Measurements from ENCODE around the gene CPA2. TPM values are rescaled to one million over a fixed set of nuclear protein-coding genes. Genes with fewer than 3 reads are reported as not detected.

The CPA2 gene
- total RNA-seq, 1 experiment from 2014 or later: not detected

DNA sequence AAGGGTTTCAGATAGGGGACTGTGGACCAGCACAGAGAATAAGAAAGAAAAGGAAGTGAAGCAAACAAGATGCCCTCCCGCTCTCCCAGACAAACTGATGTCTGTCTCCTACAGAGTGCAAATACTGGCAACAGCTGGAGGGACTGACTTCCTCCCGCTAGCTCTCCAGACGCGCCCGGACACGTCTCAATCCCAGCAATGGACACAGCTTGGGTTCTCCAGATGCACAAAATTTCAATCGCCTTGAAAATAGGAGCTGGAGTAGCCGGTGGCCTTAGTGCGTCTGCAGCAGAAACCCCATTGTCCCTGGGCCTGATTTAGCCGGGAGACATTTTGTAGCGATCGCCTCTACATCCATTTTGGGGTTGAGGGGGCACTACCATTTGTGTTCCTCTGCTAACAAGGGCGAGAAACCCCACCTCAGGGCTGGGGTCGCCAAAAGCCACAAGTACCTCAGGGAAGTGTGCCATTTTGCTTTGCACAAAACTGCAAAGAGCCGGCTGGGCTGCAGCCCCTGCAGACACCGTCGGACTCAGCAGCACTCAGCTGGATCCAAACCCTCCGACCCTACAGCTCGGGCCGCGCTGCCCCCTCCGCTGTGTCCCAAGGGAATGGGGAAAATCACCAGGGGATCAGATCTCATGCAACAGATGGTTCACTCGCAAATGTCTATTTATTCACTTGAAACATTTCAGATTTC lies 5.9 kb downstream of the CPA2 start:
- DNase-seq (ENCODE audit: unreplicated experiment): peak; percentile 54
- TF ChIP-seq, protein P1, sequence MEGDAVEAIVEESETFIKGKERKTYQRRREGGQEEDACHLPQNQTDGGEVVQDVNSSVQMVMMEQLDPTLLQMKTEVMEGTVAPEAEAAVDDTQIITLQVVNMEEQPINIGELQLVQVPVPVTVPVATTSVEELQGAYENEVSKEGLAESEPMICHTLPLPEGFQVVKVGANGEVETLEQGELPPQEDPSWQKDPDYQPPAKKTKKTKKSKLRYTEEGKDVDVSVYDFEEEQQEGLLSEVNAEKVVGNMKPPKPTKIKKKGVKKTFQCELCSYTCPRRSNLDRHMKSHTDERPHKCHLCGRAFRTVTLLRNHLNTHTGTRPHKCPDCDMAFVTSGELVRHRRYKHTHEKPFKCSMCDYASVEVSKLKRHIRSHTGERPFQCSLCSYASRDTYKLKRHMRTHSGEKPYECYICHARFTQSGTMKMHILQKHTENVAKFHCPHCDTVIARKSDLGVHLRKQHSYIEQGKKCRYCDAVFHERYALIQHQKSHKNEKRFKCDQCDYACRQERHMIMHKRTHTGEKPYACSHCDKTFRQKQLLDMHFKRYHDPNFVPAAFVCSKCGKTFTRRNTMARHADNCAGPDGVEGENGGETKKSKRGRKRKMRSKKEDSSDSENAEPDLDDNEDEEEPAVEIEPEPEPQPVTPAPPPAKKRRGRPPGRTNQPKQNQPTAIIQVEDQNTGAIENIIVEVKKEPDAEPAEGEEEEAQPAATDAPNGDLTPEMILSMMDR (IDR thresholded peaks at IDR 0.05; ENCODE audit: unreplicated experiment): no peak
- BruUV-seq (replicated peaks): no TSS peak
- Mint-ChIP-seq H3K4me1 (ENCODE audit: insufficient read depth, unreplicated experiment) (peaks cover 24% of the 10 kb centered on the region), H3K27me3 (ENCODE audit: insufficient read depth, unreplicated experiment) (no peaks in the 10 kb centered on the region), H3K36me3 (ENCODE audit: insufficient read depth, unreplicated experiment) (peaks cover 2% of the 10 kb centered on the region), H3K27ac (ENCODE audit: low read depth, unreplicated experiment) (no peak overlapping the region), H3K9me3 (ENCODE audit: unreplicated experiment) (no peaks in the 10 kb centered on the region), H3K4me3 (ENCODE audit: unreplicated experiment) (no peak overlapping the region)
- intact Hi-C loops (cut with micrococcal nuclease): no loop called here
- CTCF ChIA-PET: interaction anchor here (1.0 kb wide), 1 partner anchor 29 kb away, joined by 3 read pairs; no protein-coding TSS in a partner anchor
- POLR2A ChIA-PET: interaction anchor here (0.5 to 3.6 kb wide), 5 partner anchors 16 to 631 kb away, joined by 3 to 17 read pairs (median 3); partner anchors contain the start of genes CPA4 and TMEM209

DNA sequence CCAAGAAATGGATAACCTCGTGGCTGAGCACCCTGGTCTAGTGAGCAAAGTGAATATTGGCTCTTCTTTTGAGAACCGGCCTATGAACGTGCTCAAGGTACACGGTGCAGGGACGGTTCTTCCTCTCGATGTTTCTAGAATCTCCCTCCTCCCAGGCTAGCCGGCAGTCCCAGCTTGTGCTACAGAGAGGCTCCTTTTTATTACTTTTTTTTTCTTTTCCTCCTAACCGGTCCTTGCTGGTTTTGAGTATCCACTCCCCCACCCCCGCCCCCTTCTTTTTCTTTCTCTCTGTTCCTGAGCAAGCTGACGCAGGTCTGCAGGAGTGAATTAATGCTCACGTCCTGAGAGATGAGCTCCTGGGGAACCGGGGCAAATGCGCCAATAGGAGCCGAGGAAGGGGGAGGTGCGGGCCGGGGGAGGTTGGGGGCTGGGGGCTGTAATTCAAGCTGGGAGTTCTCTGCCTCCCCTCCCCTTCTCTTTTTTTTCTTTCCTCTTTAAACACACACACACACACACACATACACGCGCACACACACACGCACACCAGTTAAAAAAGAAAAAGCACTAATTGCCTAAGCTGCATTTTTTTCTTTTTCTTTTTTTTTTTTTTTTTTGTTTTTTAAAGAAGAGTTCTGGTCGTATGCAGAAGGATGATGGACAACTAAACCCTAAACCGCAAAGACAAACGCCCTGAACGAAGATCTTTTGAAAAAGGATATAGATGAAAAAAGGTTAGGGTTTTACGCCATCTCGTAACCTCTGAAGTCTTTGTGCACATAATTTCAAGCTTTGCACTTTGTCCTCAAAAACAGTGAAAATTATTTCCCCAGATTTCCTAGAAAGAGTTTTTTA lies 6.6 kb downstream of the CPA2 start:
- no peaks in the 10 kb centered on the region for H3K9me3 Mint-ChIP-seq (ENCODE audit: unreplicated experiment)
- BruUV-seq (replicated peaks): no TSS peak
- CTCF ChIA-PET: interaction anchor here (0.6 to 1.0 kb wide), 2 partner anchors 29 to 85 kb away, joined by 3 to 5 read pairs; no protein-coding TSS in a partner anchor
- POLR2A ChIA-PET: interaction anchor here (3.6 kb wide), 1 partner anchor 20 kb away, joined by 17 read pairs; the partner anchor contains the start of gene CPA4
- TF ChIP-seq, protein P1 (IDR thresholded peaks at IDR 0.05; ENCODE audit: unreplicated experiment): no peak
- intact Hi-C loops (cut with micrococcal nuclease): no loop called here
- no peak overlapping the region for H3K27ac Mint-ChIP-seq (ENCODE audit: low read depth, unreplicated experiment)
- no peak for DNase-seq (ENCODE audit: unreplicated experiment)
- H3K27me3 Mint-ChIP-seq (ENCODE audit: insufficient read depth, unreplicated experiment): no peaks in the 10 kb centered on the region
- peaks cover 29% of the 10 kb centered on the region for H3K4me1 Mint-ChIP-seq (ENCODE audit: insufficient read depth, unreplicated experiment)
- peaks cover 6% of the 10 kb centered on the region for H3K36me3 Mint-ChIP-seq (ENCODE audit: insufficient read depth, unreplicated experiment)
- no peak overlapping the region for H3K4me3 Mint-ChIP-seq (ENCODE audit: unreplicated experiment)

DNA sequence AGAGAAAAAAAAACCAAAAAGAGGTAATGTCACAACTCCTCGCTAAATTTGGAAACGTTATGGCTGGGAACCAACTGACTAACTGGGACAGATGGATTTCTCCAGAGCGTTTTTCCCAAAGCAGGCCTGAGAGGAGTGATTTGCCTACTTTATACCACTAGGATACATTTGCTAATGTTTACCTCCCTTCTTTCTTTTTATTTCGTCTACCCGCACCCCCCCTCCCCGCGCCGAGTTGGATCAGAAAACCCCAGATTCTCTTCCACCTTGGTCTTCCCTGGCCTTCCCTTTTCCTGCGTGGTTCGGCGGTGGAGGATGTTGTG lies 7.2 kb downstream of the CPA2 start:
- peaks cover 6% of the 10 kb centered on the region for H3K36me3 Mint-ChIP-seq (ENCODE audit: insufficient read depth, unreplicated experiment)
- TF ChIP-seq, protein P1 (IDR thresholded peaks at IDR 0.05; ENCODE audit: unreplicated experiment): no peak
- intact Hi-C loops (cut with micrococcal nuclease): no loop called here
- no TSS peak for BruUV-seq (replicated peaks)
- no peaks in the 10 kb centered on the region for H3K27me3 Mint-ChIP-seq (ENCODE audit: insufficient read depth, unreplicated experiment)
- DNase-seq (ENCODE audit: unreplicated experiment): no peak
- ChIA-PET POLR2A (interaction anchor here (3.6 kb wide), 1 partner anchor 19 kb away, joined by 17 read pairs; the partner anchor contains the start of gene CPA4), CTCF (interaction anchor here (1.0 kb wide), 1 partner anchor 28 kb away, joined by 3 read pairs; no protein-coding TSS in a partner anchor)
- H3K9me3 Mint-ChIP-seq (ENCODE audit: unreplicated experiment): no peaks in the 10 kb centered on the region
- no peak overlapping the region for H3K27ac Mint-ChIP-seq (ENCODE audit: low read depth, unreplicated experiment)
- H3K4me1 Mint-ChIP-seq (ENCODE audit: insufficient read depth, unreplicated experiment): peaks cover 35% of the 10 kb centered on the region
- no peak overlapping the region for H3K4me3 Mint-ChIP-seq (ENCODE audit: unreplicated experiment)

DNA sequence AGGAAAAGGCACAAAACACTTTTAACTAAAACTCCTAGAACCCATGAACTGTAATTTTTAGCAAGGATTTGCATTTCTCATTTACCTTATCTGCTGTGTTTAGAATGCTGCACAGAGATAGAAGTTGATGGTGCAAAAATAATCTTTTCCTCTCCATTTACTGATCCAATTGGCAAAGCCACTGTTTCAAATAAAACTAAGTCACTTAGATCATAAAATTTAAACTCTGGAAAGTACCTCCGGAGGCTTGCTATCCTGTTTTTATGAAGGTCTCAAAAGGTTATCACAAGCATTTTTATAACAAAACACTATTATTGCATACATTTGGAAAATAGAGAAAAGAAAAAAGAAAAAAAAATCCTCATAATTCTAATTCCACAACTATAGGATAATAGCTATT lies 7.6 kb downstream of the CPA2 start:
- peaks cover 39% of the 10 kb centered on the region for H3K4me1 Mint-ChIP-seq (ENCODE audit: insufficient read depth, unreplicated experiment)
- H3K4me3 Mint-ChIP-seq (ENCODE audit: unreplicated experiment): no peak overlapping the region
- no TSS peak for BruUV-seq (replicated peaks)
- DNase-seq (ENCODE audit: unreplicated experiment): no peak
- H3K9me3 Mint-ChIP-seq (ENCODE audit: unreplicated experiment): no peaks in the 10 kb centered on the region
- no peaks in the 10 kb centered on the region for H3K27me3 Mint-ChIP-seq (ENCODE audit: insufficient read depth, unreplicated experiment)
- POLR2A ChIA-PET: interaction anchor here (3.6 kb wide), 1 partner anchor 19 kb away, joined by 17 read pairs; the partner anchor contains the start of gene CPA4
- CTCF ChIA-PET: no interaction called here
- intact Hi-C loops (cut with micrococcal nuclease): no loop called here
- TF ChIP-seq, protein P1 (IDR thresholded peaks at IDR 0.05; ENCODE audit: unreplicated experiment): no peak
- H3K27ac Mint-ChIP-seq (ENCODE audit: low read depth, unreplicated experiment): no peak overlapping the region
- H3K36me3 Mint-ChIP-seq (ENCODE audit: insufficient read depth, unreplicated experiment): peaks cover 6% of the 10 kb centered on the region

All from MCF 10A (cell line).